PC-3 (cell line): Measurements from ENCODE around the gene EPHB2. TPM values are rescaled to one million over a fixed set of nuclear protein-coding genes. Genes with fewer than 3 reads are reported as not detected.

Source experiments
- ATAC-seq: fragments of 200-7000 bp; cut with Tn5 transposase; 2 replicates; pipeline ENCODE4 v1.9.1; 2020; ENCODE audit warnings: mild to moderate bottlenecking, moderate library complexity
- BruUV-seq: library from RNA; stranded (reverse); fragments of 400-500 nt; replicated peaks from 2 replicates; lab custom pipeline; 2021; lab: Mats Ljungman, UMichigan
- CTCF ChIA-PET: fragments of 300-600 bp; sonication (Branson Sonifier 250); formaldehyde crosslinking; loops from one replicate; lab custom pipeline; 2022; ENCODE audit warnings: antibody characterized with exemption; lab: Charles Lee
- POLR2A ChIA-PET: fragments of 300-600 bp; sonication (Branson Sonifier 250); formaldehyde crosslinking; loops from one replicate; lab custom pipeline; 2022; ENCODE audit warnings: antibody characterized with exemption; ENCODE audit not compliant: unreplicated experiment; lab: Charles Lee
- DNase-seq: peaks from one replicate; pipeline ENCODE4 v3.0.0-alpha.2; 2015
- H2AFZ ChIP-seq: fragments of 300-600 bp; sonication (generic); 2 replicates; pipeline ENCODE4 v1.6.0; 2016; ENCODE audit warnings: antibody characterized with exemption, low read length
- H3F3A ChIP-seq: fragments of 300-600 bp; sonication (generic); one replicate; pipeline ENCODE4 v1.6.0; 2017; ENCODE audit warnings: antibody characterized with exemption, low read length, control low read depth, mild to moderate bottlenecking; ENCODE audit not compliant: unreplicated experiment
- H3K27ac ChIP-seq: fragments of 300-600 bp; sonication (generic); 2 replicates; pipeline ENCODE4 v1.5.1; 2016; ENCODE audit warnings: mild to moderate bottlenecking, low read length
- H3K27me3 ChIP-seq: fragments of 300-600 bp; sonication (generic); 2 replicates; pipeline ENCODE4 v1.6.1; 2016; ENCODE audit warnings: low read length, mixed read lengths
- H3K36me3 ChIP-seq: fragments of 300-600 bp; sonication (generic); 2 replicates; pipeline ENCODE4 v1.6.1; 2016; ENCODE audit warnings: low read depth, mixed run types, low read length, mixed read lengths
- H3K4me1 ChIP-seq: fragments of 300-600 bp; sonication (generic); 2 replicates; pipeline ENCODE4 v1.5.1; 2016; ENCODE audit warnings: low read length; ENCODE audit not compliant: insufficient read depth
- H3K4me2 ChIP-seq: fragments of 300-600 bp; sonication (generic); 2 replicates; pipeline ENCODE4 v1.6.0; 2016; ENCODE audit warnings: low read length
- H3K4me3 ChIP-seq: fragments of 300-600 bp; sonication (generic); 2 replicates; pipeline ENCODE4 v1.5.1; 2016; ENCODE audit warnings: mild to moderate bottlenecking, low read length, mixed read lengths
- H3K79me2 ChIP-seq: fragments of 300-600 bp; sonication (generic); 2 replicates; pipeline ENCODE4 v1.6.1; 2017; ENCODE audit warnings: low read length, mixed read lengths
- H3K9ac ChIP-seq: fragments of 300-600 bp; sonication (generic); 2 replicates; pipeline ENCODE4 v1.6.0; 2016; ENCODE audit warnings: mild to moderate bottlenecking, low read length
- H3K9me2 ChIP-seq: fragments of 300-600 bp; sonication (generic); replicated peaks from 2 replicates; pipeline ENCODE4 v1.6.1; 2016; ENCODE audit warnings: mixed run types, low read length, mixed read lengths
- H3K9me3 ChIP-seq: fragments of 300-600 bp; sonication (generic); 2 replicates; pipeline ENCODE4 v1.6.1; 2016; ENCODE audit warnings: low read length, mixed read lengths
- H4K20me1 ChIP-seq: fragments of 300-600 bp; sonication (generic); 2 replicates; pipeline ENCODE4 v1.6.1; 2016; ENCODE audit warnings: low read length, mixed read lengths
- CTCF ChIP-seq: fragments of 300-600 bp; sonication (generic); conservative IDR thresholded peaks from 2 replicates; pipeline ENCODE4 v1.5.1; 2017; ENCODE audit warnings: antibody characterized with exemption, low read depth, mild to moderate bottlenecking, low read length
- EZH2 ChIP-seq: fragments of 300-600 bp; sonication (generic); IDR thresholded peaks from one replicate; pipeline ENCODE4 v1.6.1; 2017; ENCODE audit warnings: antibody characterized with exemption, mild to moderate bottlenecking, low read length; ENCODE audit not compliant: unreplicated experiment
- EZH2phosphoT487 ChIP-seq: fragments of 300-600 bp; sonication (generic); IDR thresholded peaks from 2 replicates; pipeline ENCODE4 v1.6.1; 2018; ENCODE audit warnings: mild to moderate bottlenecking, antibody characterized with exemption, low read length, borderline replicate concordance
- intact Hi-C: fragments of 100-400 bp; cut with micrococcal nuclease; formaldehyde crosslinking; loops from 2 replicates; pipeline ENCODE4 v1.9.0; 2023
- total RNA-seq: library from RNA; depleted of rRNA; stranded (reverse); fragments of >200 nt; gene quantifications from 2 replicates; pipeline ENCODE4 v1.2.3, GENCODE V29; 2014

The EPHB2 gene
- total RNA-seq, 1 experiment from 2014 or later: 23.2 TPM

GRCh38 chr1:22773981-22774832, 63.6 kb downstream of the EPHB2 start:
- Histone ChIP-seq H3K4me3 (no peak overlapping the region), H3K36me3 (no peaks in the 10 kb centered on the region), H2AFZ (no peak overlapping the region), H3K27me3 (no peaks in the 10 kb centered on the region), H3K27ac (no peak overlapping the region), H3K4me2 (no peak overlapping the region), H3K9me3 (no peaks in the 10 kb centered on the region), H3K4me1 (peaks cover 3% of the 10 kb centered on the region; the same call in 1 of the 2 replicates), H3F3A (no peaks in the 10 kb centered on the region), H3K79me2 (no peaks in the 10 kb centered on the region), H4K20me1 (no peaks in the 10 kb centered on the region), H3K9me2 (no peaks in the 10 kb centered on the region), H3K9ac (no peak overlapping the region)
- no TSS peak for BruUV-seq
- ChIA-PET POLR2A (no interaction called here), CTCF (no interaction called here)
- no peak for ATAC-seq
- intact Hi-C loops: no loop called here
- TF ChIP-seq CTCF: no peak
- TF ChIP-seq EZH2: no peak
- TF ChIP-seq EZH2phosphoT487: no peak
- DNase-seq: no peak

GRCh38 chr1:22774833-22775182, 64.2 kb downstream of the EPHB2 start:
- H3K9me3 ChIP-seq: no peaks in the 10 kb centered on the region
- no peaks in the 10 kb centered on the region for H3K79me2 ChIP-seq
- CTCF ChIA-PET: no interaction called here
- no peak for DNase-seq
- no peak overlapping the region for H3K9ac ChIP-seq
- no peak for TF ChIP-seq EZH2
- no peak for TF ChIP-seq CTCF
- TF ChIP-seq EZH2phosphoT487: no peak
- H3K4me3 ChIP-seq: no peak overlapping the region
- peaks cover 3% of the 10 kb centered on the region; the same call in 1 of the 2 replicates for H3K4me1 ChIP-seq
- intact Hi-C loops: no loop called here
- H3K9me2 ChIP-seq: no peaks in the 10 kb centered on the region
- H3K27ac ChIP-seq: no peak overlapping the region
- no peaks in the 10 kb centered on the region for H3K36me3 ChIP-seq
- H3K4me2 ChIP-seq: no peak overlapping the region
- H3F3A ChIP-seq: no peaks in the 10 kb centered on the region
- POLR2A ChIA-PET: no interaction called here
- H4K20me1 ChIP-seq: no peaks in the 10 kb centered on the region
- H2AFZ ChIP-seq: no peak overlapping the region
- no peaks in the 10 kb centered on the region for H3K27me3 ChIP-seq
- ATAC-seq: no peak
- BruUV-seq: no TSS peak

- no peaks in the 10 kb centered on the region for H3K36me3 ChIP-seq
- POLR2A ChIA-PET: no interaction called here
- H2AFZ ChIP-seq: no peak overlapping the region
- intact Hi-C loops: no loop called here
- DNase-seq: no peak
- H3K4me1 ChIP-seq: peaks cover 3% of the 10 kb centered on the region; the same call in 1 of the 2 replicates
- H3K9me3 ChIP-seq: no peaks in the 10 kb centered on the region
- no peak overlapping the region for H3K4me3 ChIP-seq
- no peaks in the 10 kb centered on the region for H4K20me1 ChIP-seq
- no peak overlapping the region for H3K27ac ChIP-seq
- no peak overlapping the region for H3K4me2 ChIP-seq
- H3K9me2 ChIP-seq: no peaks in the 10 kb centered on the region
- no peaks in the 10 kb centered on the region for H3K27me3 ChIP-seq
- H3F3A ChIP-seq: no peaks in the 10 kb centered on the region
- no peak overlapping the region for H3K9ac ChIP-seq
- no peak for ATAC-seq
- TF ChIP-seq CTCF (no peak), EZH2 (no peak), EZH2phosphoT487 (no peak)
- H3K79me2 ChIP-seq: no peaks in the 10 kb centered on the region
- BruUV-seq: no TSS peak
- CTCF ChIA-PET: interaction anchor here (1.4 kb wide), 1 partner anchor 71 kb away, joined by 15 read pairs; no protein-coding TSS in a partner anchor
Measured at GRCh38 chr1:22775478-22775877, 64.8 kb downstream of the EPHB2 start.
